ENCODE data around the gene CATSPERB. TPM values are rescaled to one million over a fixed set of nuclear protein-coding genes. Genes with fewer than 3 reads are reported as not detected.

Gene CATSPERB
- polyA plus RNA-seq, 1 donor (not counting 4 experiments of a cell fraction or from before 2014, with no cell fraction given) = 1.1 TPM

DNA sequence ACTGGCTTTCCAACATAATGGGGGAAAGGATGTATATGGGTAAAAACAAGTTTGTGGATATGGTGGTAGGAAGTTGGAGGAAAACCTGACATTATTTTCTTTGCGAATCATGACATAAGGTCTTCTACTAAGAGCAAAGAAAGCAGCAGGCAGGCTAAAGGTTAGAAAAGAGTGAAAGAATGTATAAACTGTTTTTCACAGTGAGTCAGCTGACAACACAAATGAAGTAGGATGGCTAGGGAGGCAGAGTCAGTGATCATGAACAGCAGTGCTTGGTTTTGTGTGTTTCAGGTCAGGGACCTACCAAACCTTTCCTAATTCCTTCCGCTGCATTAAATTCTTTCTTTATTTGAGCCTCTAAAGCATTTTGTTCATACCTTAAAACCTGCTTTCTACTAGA is 46.3 kb upstream of the CATSPERB start:
- no peaks in the 10 kb centered on the region for H3K36me3 ChIP-seq (ENCODE audit: control insufficient read depth in 2 of 2, extremely low read depth in 1 of 2, insufficient read depth in 2 of 2, low read length in 2 of 2)
- DNase-seq (ENCODE audit: low read depth, low spot score) (no peak), FAIRE-seq (no peak)
- no peak overlapping the region for H3K9ac ChIP-seq (ENCODE audit: control insufficient read depth, extremely low read depth, insufficient read depth, low read length)
- TF ChIP-seq, protein P1, sequence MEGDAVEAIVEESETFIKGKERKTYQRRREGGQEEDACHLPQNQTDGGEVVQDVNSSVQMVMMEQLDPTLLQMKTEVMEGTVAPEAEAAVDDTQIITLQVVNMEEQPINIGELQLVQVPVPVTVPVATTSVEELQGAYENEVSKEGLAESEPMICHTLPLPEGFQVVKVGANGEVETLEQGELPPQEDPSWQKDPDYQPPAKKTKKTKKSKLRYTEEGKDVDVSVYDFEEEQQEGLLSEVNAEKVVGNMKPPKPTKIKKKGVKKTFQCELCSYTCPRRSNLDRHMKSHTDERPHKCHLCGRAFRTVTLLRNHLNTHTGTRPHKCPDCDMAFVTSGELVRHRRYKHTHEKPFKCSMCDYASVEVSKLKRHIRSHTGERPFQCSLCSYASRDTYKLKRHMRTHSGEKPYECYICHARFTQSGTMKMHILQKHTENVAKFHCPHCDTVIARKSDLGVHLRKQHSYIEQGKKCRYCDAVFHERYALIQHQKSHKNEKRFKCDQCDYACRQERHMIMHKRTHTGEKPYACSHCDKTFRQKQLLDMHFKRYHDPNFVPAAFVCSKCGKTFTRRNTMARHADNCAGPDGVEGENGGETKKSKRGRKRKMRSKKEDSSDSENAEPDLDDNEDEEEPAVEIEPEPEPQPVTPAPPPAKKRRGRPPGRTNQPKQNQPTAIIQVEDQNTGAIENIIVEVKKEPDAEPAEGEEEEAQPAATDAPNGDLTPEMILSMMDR (optimal IDR thresholded peaks at IDR 0.05 in 1 of 3, IDR thresholded peaks at IDR 0.05 in 1 of 3, conservative IDR thresholded peaks at IDR 0.05 in 1 of 3; ENCODE audit: extremely low read depth in 1 of 3, insufficient read depth in 2 of 3, low read length in 3 of 3) = no peak
- no peak for TF ChIP-seq EZH2 (IDR thresholded peaks at IDR 0.05; ENCODE audit: low read length)
- dilution Hi-C loops (cut with MboI; ENCODE audit: extremely low pct_ligation_motif_present, low sequenced_read_pairs) = no loop called here
- no peaks in the 10 kb centered on the region for H4K20me1 ChIP-seq (ENCODE audit: control insufficient read depth, extremely low read depth, insufficient read depth, low read length)
- H3K4me2 ChIP-seq (ENCODE audit: control insufficient read depth, extremely low read depth, insufficient read depth, low read depth, low read length) = no peak overlapping the region
- H2AFZ ChIP-seq (ENCODE audit: control insufficient read depth, low read length) = no peak overlapping the region
- H3K79me2 ChIP-seq (ENCODE audit: control insufficient read depth, insufficient read depth, low read length) = no peaks in the 10 kb centered on the region
- H3K4me1 ChIP-seq (ENCODE audit: control insufficient read depth, extremely low read depth, insufficient read depth, low read length) = no peaks in the 10 kb centered on the region
- no peaks in the 10 kb centered on the region for H3K9me3 ChIP-seq (ENCODE audit: control insufficient read depth, low read depth, low read length)
- H3K27ac ChIP-seq (ENCODE audit: control insufficient read depth, insufficient read depth, low read length) = no peak overlapping the region
- no peak overlapping the region for H3K4me3 ChIP-seq (ENCODE audit: control insufficient read depth in 2 of 3, extremely low read depth in 1 of 3, insufficient read depth in 2 of 3, low read depth in 1 of 3, low read length in 3 of 3)
- H3K9me1 ChIP-seq (ENCODE audit: control insufficient read depth, extremely low read depth, insufficient read depth, low read length) = no peaks in the 10 kb centered on the region
- H3K27me3 ChIP-seq (ENCODE audit: control insufficient read depth, extremely low read depth, insufficient read depth, low read length) = no peaks in the 10 kb centered on the region

DNA sequence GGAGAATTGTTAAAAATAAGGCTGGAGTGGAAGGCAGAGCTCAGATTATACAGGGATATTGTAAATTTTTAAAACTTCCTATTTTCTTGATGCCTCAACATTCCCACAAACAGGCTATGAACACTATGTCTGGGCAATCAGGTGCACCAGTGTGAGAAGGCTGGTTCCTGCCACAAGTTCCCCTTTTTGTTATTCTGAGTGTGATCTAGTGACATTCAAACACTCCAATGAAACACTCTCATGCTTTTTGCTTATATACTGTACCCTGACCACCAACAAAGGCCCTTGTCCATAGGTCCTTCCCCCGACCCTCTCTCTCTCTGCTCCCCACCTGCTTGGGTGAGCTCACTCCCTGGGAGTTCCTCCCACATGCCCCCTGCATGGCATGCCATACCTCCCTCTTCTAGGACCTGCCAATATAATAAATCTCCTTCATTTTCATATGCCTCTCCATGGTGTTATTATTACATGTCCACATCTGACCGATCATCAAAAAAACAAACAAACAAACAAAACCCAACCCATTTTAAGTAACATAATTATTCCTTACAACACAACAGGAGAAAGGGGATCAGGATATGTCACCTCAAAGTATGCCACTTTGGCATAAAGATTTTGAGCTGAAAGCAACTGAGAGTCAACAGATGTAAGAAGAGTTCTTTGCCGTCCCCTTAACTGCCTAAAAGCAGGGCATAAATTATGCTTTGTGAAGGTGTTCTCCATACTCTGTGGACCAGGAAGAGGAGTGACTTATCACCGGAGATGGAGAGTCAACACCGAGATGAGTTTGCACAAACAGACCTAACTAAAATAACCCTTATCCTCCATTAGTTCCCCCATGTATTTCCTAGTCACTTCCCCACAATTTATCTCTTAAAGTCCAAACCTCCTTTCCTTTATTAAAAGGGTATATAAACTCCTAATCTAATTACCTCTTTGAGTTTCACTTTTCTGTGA is 42.5 kb upstream of the CATSPERB start:
- H3K36me3 ChIP-seq (ENCODE audit: control insufficient read depth in 2 of 2, extremely low read depth in 1 of 2, insufficient read depth in 2 of 2, low read length in 2 of 2) = no peaks in the 10 kb centered on the region
- H3K27me3 ChIP-seq (ENCODE audit: control insufficient read depth, extremely low read depth, insufficient read depth, low read length) = no peaks in the 10 kb centered on the region
- dilution Hi-C loops (cut with MboI; ENCODE audit: extremely low pct_ligation_motif_present, low sequenced_read_pairs) = no loop called here
- no peak overlapping the region for H2AFZ ChIP-seq (ENCODE audit: control insufficient read depth, low read length)
- no peak overlapping the region for H3K4me3 ChIP-seq (ENCODE audit: control insufficient read depth in 2 of 3, extremely low read depth in 1 of 3, insufficient read depth in 2 of 3, low read depth in 1 of 3, low read length in 3 of 3)
- TF ChIP-seq, protein P1 (optimal IDR thresholded peaks at IDR 0.05 in 1 of 3, IDR thresholded peaks at IDR 0.05 in 1 of 3, conservative IDR thresholded peaks at IDR 0.05 in 1 of 3; ENCODE audit: extremely low read depth in 1 of 3, insufficient read depth in 2 of 3, low read length in 3 of 3) = no peak
- no peak for TF ChIP-seq EZH2 (IDR thresholded peaks at IDR 0.05; ENCODE audit: low read length)
- no peak overlapping the region for H3K9ac ChIP-seq (ENCODE audit: control insufficient read depth, extremely low read depth, insufficient read depth, low read length)
- H3K4me1 ChIP-seq (ENCODE audit: control insufficient read depth, extremely low read depth, insufficient read depth, low read length) = no peaks in the 10 kb centered on the region
- no peaks in the 10 kb centered on the region for H4K20me1 ChIP-seq (ENCODE audit: control insufficient read depth, extremely low read depth, insufficient read depth, low read length)
- no peak for DNase-seq (ENCODE audit: low read depth, low spot score)
- no peaks in the 10 kb centered on the region for H3K9me1 ChIP-seq (ENCODE audit: control insufficient read depth, extremely low read depth, insufficient read depth, low read length)
- FAIRE-seq = no peak
- H3K79me2 ChIP-seq (ENCODE audit: control insufficient read depth, insufficient read depth, low read length) = no peaks in the 10 kb centered on the region
- no peaks in the 10 kb centered on the region for H3K9me3 ChIP-seq (ENCODE audit: control insufficient read depth, low read depth, low read length)
- no peak overlapping the region for H3K27ac ChIP-seq (ENCODE audit: control insufficient read depth, insufficient read depth, low read length)
- no peak overlapping the region for H3K4me2 ChIP-seq (ENCODE audit: control insufficient read depth, extremely low read depth, insufficient read depth, low read depth, low read length)

Measured in keratinocyte (primary cell).